ENCODE results near the gene GNAT2.

DNA sequence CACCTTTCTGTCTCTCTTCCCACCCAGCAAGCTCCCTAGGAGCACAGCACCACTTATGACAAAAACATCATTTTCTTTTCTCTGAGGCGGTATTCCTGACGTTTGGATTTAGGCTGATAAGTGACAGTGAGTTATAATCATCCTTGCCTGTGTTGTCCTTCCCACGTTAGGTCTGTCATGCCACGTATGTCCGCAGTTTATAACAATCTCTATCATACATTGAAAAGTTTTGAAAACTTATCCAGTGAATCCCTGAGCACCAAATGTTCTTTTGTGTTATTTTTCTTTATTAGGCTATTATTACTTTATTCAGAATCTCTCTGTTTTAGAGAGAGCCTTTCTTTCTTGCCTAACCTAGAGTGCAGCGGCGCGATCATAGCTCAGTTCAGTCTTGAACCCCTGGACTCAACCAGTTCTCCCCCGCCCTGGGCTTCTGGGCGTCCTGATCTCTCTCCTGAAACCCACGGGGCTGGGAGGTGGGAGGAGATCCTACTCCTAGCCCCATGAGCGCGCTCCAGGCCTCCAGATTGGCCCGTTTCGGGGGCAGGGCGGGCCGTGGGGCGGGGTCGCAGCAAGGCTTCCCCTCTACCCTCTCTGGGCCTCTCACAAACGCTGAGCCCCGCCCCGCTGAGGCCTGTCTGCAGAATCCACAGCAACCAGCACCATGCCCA lies 48.2 kb upstream of the GNAT2 start, which contains the start of gene GSTM2:
- TF ChIP-seq, protein P1, sequence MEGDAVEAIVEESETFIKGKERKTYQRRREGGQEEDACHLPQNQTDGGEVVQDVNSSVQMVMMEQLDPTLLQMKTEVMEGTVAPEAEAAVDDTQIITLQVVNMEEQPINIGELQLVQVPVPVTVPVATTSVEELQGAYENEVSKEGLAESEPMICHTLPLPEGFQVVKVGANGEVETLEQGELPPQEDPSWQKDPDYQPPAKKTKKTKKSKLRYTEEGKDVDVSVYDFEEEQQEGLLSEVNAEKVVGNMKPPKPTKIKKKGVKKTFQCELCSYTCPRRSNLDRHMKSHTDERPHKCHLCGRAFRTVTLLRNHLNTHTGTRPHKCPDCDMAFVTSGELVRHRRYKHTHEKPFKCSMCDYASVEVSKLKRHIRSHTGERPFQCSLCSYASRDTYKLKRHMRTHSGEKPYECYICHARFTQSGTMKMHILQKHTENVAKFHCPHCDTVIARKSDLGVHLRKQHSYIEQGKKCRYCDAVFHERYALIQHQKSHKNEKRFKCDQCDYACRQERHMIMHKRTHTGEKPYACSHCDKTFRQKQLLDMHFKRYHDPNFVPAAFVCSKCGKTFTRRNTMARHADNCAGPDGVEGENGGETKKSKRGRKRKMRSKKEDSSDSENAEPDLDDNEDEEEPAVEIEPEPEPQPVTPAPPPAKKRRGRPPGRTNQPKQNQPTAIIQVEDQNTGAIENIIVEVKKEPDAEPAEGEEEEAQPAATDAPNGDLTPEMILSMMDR (IDR thresholded peaks at IDR 0.05; ENCODE audit: low read depth, low read length), result no peak
- no peak for TF ChIP-seq EZH2phosphoT487 (IDR thresholded peaks at IDR 0.05; ENCODE audit: low read depth)

Data from OCI-LY3 (cell line).